HG02678 (cell line): ENCODE data around the gene TRAPPC14.

Source experiments
- ATAC-seq: cut with Tn5 transposase; IDR thresholded peaks from one replicate; pipeline ENCODE4 v1.9.1; 2021; ENCODE audit warnings: mild to moderate bottlenecking, moderate library complexity; ENCODE audit not compliant: unreplicated experiment

TRAPPC14 gene

DNA sequence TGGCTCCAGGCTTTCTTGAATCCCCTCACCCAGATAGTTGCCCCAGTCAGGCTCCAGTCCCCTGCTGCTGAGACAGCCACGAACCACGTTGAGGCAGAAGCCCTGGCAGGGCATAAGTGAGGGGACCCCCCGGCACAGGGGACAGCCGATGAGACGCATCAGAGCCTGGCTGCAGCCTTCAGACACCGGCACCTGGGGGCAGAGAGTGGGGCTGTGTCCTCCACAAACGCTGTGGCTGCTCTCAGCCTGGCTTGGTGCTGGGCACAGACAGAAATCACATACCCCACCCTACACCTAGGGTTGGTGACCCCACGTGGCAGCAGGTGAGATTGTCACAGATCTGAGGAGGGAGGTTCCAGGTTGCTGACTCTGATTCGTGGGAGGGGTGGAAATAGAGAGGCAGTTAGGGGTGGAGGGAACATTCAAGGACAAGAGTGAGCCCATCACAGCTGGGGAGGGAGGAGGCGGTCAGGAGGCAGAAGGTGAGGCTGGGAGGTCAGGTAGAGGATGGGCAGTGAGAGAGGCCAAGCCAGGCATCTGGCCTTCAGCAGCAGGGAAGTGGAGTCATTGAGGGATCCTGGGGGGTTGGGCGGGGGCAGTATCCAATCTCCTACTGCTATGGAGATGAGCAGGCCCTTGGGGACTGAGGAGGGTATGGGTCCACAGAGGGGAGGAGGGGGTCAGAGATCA is 15.4 kb upstream of the TRAPPC14 start:
- no peak for ATAC-seq

DNA sequence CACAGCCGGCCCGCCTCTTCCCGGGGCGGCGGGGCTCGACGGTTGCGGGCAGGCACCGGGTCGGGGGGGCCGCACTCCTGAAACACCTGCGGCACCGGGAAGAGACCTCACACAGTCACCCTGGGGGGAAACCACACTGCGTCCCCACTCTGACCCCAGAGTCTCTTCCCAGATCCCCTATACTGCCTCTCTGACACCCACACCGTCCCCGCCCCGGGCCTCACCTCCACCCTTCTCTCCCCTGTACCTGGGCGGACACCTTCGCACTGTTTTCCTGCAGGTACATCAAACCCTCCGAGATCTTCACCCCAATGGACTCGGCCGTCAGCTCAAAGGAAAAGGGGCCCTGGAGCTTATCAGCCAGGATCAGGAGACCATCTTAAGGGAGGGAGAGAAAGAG is 13.3 kb upstream of the TRAPPC14 start:
- ATAC-seq, result no peak

DNA sequence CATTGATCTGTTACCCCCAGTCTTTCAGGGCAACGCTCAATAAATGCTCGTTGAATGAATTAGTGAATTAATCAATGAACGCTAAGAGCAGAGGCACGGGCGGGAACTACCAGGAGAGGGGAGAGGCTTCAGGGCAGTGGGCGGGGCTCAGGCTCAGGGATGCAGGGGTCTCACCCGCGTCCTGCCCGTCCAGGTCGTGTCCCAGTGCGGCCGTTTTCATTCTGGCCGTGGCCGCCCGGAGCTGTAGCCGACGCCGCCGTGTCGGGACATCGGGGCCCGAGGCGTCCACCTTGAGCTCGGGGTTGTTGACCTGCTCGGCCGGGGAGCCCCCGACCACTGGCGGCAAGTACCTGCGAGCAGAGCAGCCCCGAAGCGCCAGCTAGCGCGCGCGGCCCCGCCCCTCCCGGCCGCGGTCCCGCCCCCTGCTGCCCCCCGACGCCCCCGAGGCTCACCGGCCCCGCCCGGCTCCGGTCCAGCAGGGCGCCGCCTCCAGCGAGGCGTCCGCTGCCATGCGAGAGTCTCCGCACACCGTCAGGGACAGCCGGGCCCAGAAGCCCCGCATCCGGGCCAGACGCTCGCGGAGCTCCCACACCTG is 12.7 kb upstream of the TRAPPC14 start:
- no peak for ATAC-seq

DNA sequence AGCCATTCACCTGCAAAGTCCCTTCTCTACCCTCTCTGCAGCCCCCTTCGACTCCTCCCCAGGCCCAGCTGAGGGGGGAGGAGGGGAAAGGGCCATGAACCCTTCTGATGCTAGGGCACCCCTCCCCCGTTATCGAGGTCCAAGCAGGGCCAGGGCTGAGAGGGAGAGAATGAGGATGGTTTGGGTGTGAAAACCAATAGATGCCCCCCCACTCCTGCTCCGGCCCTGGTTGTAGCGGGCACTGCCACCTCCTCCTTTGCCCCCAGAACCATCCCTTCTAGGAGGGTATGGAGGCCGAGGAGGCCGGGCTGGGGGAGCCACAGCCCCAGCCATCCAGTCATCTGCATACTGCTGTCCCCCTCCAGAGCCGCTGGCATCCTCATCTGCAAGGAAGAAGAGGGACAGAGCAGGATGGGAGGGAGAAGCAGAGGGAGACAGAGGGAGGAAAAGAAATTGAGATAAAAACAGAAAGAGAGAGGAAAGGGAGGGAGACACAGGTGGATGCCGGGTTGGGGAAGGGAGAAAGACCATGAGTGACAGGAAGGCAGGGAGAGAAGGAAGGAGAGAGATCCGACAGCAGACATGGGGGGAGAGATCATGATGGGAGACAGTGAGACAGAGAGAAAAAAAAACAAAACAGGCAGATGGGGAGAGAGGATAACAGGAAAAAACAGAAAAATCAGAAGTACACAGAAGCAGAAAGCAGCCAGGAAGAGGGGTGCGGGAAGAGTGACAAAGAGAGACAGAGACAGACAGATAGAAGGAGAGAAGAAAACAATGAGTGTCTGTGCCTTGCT is 11.8 kb upstream of the TRAPPC14 start:
- ATAC-seq, result no peak

DNA sequence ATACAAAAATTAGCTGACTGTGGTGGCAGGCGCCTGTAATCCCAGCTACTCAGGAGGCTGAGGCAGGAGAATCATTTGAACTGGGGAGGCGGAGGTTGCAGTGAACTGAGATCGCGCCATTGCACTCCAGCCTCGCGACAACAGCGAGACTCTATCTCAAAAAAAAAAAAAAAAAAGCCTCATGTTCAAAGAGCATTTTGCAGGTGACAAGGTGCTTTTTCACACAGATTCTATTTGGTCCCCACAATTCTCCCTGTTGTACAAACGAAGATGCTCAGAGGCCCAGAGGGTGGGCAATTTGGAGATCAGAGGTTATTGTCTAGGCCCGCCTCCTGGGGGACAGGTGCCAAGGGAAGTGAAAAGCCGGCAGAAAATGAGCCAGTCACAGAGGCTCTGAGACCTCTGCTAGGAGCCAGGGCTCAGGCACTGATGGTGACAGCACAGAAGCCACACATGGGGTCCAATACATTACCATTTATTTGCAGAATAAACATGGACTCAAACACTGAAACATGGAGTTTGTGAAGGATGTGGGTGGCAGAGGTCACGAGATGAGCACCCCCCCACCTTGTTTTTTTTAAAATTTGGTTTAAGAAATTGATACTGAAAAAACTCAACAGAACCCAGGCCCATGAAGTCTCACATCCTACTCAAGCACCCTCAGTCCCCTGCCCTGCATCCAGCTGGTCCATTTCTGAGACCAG is 10.8 kb upstream of the TRAPPC14 start:
- ATAC-seq, result no peak

DNA sequence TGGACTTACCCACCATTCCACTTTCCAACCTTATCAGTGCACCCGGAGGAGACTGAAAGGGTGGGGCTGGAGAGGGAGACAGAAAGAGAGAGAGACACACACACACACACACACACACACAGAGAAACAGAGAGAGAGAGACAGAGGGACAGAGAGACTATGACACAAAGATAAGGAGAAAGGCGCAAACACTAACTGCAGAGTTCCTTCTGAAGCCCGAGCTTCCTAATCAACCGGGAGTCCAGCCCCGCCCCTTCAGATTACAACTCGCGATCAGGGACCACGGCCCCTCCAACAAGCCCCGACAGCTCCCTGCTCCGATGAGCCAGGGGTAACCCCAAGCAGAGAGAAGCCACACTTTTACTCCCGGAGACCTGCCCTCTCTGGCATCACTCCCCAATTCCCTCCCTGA is 9.4 kb upstream of the TRAPPC14 start:
- ATAC-seq, result no peak

DNA sequence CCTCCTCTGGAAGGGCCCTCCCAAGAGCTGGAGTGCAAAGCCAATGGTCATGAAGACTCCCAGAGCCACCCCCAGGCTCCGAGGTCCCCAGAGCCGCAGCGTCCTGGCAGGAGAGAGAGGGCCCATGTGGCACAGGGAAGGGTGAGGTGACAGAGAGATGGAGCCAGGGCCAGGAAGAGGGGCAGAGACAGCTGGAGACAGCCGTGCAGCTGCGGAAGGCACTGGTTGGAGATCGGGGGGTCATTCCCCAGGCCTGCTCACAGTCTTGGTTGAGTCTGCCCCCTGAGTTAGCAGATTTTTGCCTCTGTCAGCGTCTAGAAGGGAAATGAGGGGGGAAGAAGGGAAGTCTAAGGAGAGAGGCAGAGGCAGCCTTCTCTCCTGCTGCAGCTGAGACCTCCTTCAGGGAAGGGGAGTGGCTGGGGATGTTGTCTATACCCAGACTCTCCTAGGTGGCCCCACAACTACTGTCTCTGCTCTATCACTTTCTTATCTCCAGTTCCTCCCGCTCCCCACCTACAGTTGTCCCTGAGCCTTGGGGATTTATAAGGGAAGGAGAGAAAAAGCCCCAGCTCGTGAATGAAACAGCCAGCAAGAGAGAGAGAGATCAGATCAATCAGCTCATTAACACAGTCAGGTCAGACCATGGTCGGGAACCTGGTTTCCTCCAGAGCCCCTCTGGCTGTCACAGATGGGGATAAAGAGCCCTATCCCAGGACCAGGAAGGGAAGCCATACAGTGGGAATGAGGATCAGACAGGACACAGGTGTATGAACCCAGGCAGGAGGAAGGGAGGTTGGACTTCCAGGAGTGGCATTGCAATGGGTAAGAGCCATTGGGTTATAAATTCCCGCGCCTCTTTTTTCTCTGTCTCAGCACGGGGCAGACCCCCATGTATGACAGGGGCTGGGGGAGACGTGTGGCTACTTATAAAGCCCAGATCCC is 8.7 kb upstream of the TRAPPC14 start:
- ATAC-seq, result no peak

DNA sequence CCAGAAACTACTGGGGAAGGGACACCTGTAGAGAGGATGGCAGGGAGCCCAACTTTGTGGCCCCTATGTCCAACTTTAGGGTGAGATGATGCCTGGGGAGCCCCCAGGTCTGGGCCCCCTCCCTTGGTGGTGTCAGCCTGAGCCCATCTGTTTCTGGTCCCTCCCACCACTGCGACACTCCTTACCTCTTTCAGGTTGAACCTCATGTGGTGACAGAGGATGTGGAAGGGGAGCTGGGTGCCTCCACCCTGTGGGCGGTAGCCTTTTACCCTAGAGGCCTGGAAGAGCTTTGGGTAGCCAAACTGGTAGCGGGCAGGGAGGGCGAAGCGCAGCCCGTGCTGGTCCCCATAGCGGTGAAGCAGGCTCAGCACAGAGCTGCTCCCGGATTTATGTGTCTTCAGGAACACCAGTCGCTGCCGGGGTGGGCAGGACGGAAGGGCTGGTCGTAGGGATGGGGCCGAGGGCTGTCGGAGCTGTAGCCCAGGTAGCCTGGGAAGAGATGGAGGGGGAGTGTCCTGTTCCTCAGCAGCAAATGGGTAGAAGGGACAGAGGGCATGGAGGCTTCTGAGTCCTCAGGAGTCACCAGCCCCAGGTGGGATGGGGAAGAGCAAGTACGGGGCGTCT is 7.9 kb upstream of the TRAPPC14 start:
- no peak for ATAC-seq

DNA sequence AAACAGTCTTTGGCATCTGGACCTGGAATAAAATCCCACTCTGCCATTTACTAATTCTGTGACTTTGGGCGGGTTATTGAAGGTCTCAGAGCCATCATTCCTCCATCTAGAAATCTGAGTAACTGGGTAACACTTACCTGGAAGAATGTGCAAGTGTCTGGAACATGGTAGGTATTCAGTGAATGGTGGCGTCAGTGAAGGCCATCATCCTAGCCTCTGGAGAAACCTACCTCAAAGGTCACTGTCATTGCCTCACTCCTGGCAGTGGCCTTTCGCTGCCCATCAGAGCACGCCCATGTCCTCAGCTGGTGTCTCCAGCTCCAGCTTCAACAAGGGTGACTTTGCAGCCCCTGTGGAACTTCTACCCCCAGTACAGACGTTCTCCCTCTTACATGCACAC is 5.3 kb upstream of the TRAPPC14 start:
- no peak for ATAC-seq

DNA sequence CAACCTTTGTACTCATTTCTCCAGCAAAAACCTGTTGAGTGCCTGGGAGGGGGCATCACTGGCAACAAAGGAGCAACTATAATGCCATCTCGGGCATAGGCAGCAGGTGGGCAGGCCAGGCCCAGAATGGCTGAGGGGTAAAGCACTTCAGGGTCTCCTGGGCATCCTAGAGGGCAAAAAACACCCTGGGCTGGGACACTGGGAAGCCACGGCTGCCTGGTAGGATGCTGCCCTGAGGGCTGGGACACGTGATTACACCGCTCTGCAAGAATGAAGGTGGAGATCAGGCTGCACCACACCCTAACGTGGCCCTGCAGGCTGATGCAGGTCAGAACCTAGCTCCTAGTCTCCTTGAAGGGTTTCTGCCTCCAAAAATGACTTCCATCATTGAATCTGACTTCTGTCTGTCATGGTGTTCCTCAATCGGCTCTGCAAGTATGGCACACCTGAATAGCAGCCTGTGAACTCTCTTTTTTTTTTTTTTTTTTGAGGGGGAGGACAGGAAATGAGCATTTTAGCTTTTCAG is 4.5 kb upstream of the TRAPPC14 start:
- no peak for ATAC-seq

DNA sequence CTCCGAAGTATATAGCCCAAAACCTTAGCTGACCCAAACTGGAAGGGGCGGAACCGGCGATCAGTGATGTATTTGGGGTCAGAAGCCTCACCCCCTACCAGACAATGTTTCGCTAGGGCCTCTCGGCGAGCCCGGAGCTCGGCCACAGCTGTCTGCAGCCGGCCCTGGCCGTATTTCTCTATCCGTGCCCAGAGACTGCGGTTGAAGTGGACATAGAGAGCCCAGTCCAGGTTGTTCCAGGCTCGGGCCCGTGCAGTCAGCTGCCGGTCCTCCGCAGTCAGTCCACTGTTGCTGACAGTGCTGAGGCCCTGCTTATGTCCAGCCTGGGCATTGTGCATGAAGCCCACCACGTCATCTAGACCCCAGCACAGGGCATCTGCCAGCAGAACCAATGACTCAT is 1.5 kb upstream of the TRAPPC14 start:
- ATAC-seq, result no peak

DNA sequence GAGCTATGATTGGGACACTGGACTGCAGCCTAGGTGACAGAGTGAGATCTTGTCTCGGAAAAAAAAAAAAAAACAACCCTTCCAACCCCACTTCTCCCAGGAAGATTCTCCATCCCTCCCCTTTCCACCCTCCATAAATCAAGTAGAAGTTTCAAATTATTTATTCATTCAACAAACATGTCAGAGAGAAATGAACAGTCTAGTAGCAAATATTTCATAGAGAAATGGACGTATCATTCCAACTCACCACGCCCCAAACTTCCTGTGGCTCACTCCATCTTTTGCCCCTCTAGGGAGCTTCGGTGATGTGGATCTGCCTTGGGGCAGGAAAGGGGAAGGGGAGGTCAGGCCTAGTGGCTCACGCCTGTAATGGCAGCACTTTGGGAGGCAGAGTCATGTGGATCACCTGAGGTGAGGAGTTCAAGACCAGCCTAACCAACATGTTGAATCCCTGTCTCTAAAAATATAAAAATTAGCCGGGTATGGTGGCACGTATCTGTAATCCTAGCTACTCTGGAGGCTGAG is 638 bp upstream of the TRAPPC14 start:
- no peak for ATAC-seq

DNA sequence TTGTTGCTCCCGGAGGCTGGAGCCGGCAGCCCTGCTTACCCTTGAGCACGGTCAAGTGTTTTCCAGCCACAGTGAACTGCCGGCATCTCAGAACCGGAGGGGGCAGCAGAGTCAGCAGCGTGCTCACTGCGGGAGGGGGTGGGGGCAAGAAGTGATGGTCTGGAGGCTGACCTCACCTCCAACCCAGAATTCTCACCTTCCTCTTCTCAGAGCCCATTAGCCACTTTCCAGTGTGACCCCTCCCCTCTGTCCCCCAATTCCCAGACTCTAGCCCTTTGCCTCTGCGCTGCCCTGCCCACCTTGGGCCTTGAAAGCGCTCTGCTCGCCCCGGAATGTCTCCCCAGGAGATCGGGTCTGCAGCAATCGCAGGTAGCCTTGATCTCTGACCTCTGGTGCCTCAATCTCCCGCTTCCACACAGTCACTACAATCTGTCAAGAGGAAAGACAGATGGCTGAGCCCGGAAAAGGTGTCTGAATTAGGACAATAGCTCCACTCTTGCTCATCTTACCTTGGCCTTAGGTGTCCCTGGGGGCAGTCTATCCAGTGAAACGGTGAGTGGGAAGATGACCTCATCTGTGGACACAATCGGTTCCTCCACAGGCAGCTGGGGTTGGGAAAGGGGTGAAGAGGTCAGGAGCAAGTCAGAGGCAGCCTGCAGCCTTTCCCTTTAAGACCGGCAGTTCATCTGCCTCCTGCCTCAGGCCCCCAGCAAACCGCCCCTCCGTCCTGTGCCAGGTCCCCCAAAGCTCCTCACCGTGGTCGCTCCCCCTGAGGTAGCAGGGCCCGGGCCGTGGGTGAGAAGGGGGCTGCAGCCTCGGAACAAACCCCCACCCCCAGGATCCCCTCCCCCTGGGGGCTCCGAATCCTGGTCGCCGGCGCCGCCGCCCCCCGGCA is 942 bp downstream of the TRAPPC14 start:
- ATAC-seq, result no peak

DNA sequence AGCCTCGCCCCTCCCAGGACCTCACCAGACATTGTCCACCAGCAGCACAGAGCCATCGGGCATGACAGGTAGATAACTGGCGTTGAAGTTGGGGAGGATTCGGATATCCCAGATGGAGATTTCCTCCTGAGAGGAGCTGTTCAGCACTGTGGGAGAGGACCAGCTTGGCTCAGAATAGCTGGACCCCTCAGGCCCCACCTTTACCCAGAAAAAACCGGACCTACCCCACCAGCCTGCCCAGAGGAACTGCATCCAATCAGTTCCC is 1.5 kb downstream of the TRAPPC14 start:
- no peak for ATAC-seq

DNA sequence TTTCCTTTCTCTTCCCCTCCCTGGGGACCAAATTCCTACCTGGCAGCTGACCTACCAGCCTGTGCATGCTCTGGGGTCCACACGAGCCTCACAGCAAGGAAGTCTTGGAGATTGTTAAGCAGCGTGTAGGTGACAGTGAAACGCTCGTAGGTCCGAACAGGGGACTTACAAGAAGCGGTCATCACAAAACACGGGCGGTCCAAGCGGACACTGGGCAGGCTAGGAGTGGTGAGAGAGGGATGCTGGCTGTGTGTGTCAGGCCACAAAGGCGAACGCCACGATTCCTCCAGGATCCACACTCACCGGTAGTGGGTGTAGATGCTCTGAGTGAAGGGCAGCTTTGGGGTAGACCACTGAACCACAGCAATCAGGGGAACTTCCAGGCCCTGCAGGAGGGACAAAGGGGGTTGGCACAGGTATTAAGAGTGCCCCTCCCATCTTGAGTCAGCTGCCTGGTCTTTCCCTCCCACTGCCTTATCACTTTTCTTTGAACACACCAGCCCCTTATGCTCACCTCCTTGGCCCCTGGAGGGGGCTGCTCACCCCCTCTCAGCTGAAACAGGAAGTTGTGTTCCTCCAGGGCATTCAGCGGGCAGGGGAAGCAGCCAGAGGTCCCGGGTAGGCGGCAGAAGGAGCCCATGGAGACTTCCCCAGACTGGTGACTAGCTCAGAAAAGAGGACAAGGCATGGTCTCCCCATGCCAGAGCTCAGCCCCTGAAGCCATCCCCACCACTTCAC is 2.0 kb downstream of the TRAPPC14 start:
- ATAC-seq, result no peak

DNA sequence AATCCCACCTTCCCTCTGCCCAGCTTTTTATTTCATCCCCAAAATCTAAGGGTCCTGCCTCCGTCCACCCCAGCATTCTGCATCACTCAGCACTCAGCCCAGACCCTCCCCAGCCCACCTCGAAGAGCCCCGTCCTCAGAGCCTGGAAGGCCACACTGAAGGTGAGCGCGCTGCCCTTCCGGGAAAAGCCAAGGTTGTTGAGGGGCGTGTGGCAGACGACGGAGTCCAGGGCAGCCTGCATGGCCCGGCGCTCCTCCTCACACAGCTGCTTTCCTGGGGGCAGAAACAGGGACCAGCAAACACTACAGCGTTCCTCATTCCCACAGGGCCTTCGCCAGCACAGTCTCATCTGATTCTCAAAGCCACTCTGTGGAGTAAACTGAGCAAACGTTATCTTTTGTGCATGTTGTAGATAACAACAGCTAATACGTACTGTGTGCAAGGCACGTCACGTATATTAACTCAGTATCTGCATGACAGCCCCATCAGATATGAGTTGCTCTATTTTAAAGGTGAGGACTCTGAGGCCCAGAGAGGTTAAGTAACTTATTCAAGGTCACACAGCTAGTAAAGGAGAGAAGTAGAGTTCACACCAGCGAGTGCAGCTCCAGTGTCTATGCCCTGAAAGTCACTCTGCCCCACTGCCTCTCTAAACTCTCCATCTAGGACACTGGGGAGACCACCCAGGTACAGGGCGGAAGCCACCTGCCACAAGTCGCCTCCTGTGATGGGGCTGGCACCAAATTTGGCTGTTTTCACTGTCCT is 2.8 kb downstream of the TRAPPC14 start:
- ATAC-seq, result no peak
